ENCODE results near the gene ESPL1. TPM values are rescaled to one million over a fixed set of nuclear protein-coding genes. Genes with fewer than 3 reads are reported as not detected.

The ESPL1 gene
- total RNA-seq, 1 experiment from 2014 or later: 54.6 TPM

GRCh38 chr12:53227836-53228235 lies 40.3 kb upstream of the ESPL1 start:
- no peaks in the 10 kb centered on the region; the same call in 1 of the 2 replicates for H3K36me3 ChIP-seq (ENCODE audit: control insufficient read depth, insufficient read depth, low read length)
- no peaks in the 10 kb centered on the region for H3K9me3 ChIP-seq (ENCODE audit: control insufficient read depth, insufficient read depth, low read depth, low read length)
- no TSS peak for BruUV-seq (replicated peaks)
- no peak overlapping the region for H3K27ac ChIP-seq (ENCODE audit: low read length)
- H3K4me1 ChIP-seq (ENCODE audit: control insufficient read depth, insufficient read depth, low read length): peaks cover 35% of the 10 kb centered on the region
- intact Hi-C loops (cut with micrococcal nuclease; ENCODE audit: unreplicated experiment): no loop called here
- ChIA-PET CTCF (no interaction called here), POLR2A (no interaction called here)
- in situ Hi-C loops (cut with HindIII; ENCODE audit: low pct_unique_long_range_greater_than_20kb, low sequenced_read_pairs): no loop called here
- DNase-seq (ENCODE audit: low read depth, low spot score) (no peak), ATAC-seq (no peak)
- H3K4me3 ChIP-seq (ENCODE audit: low read depth in 2 of 2, low read length in 2 of 2): no peak overlapping the region
- no peak for TF ChIP-seq POLR2AphosphoS5 (IDR thresholded peaks at IDR 0.05; ENCODE audit: low read depth, low read length)
- no peak for TF ChIP-seq TCF7L2 (IDR thresholded peaks at IDR 0.05; ENCODE audit: low read depth, low read length)
- no peak for TF ChIP-seq SIN3A (IDR thresholded peaks at IDR 0.05; ENCODE audit: borderline replicate concordance, insufficient read depth, low read depth, low read length)
- no peak for TF ChIP-seq CTCF (IDR thresholded peaks at IDR 0.05)
- TF ChIP-seq REST (IDR thresholded peaks at IDR 0.05; ENCODE audit: insufficient read depth in 1 of 2, low read depth in 2 of 2, low read length in 1 of 2): no peak
- H3K27me3 ChIP-seq (ENCODE audit: control insufficient read depth, insufficient read depth, low read length): no peaks in the 10 kb centered on the region

- intact Hi-C loops (cut with micrococcal nuclease; ENCODE audit: unreplicated experiment): no loop called here
- POLR2A ChIA-PET: no interaction called here
- DNase-seq (ENCODE audit: low read depth, low spot score) (no peak), ATAC-seq (no peak)
- Histone ChIP-seq H3K4me1 (ENCODE audit: control insufficient read depth, insufficient read depth, low read length) (peaks cover 31% of the 10 kb centered on the region), H3K27me3 (ENCODE audit: control insufficient read depth, insufficient read depth, low read length) (no peaks in the 10 kb centered on the region), H3K27ac (ENCODE audit: low read length) (no peak overlapping the region; the same call in 1 of the 2 replicates), H3K4me3 (ENCODE audit: low read depth in 2 of 2, low read length in 2 of 2) (no peak overlapping the region), H3K36me3 (ENCODE audit: control insufficient read depth, insufficient read depth, low read length) (no peaks in the 10 kb centered on the region; the same call in 1 of the 2 replicates), H3K9me3 (ENCODE audit: control insufficient read depth, insufficient read depth, low read depth, low read length) (no peaks in the 10 kb centered on the region)
- TF ChIP-seq TCF7L2 (IDR thresholded peaks at IDR 0.05; ENCODE audit: low read depth, low read length) (no peak), REST (IDR thresholded peaks at IDR 0.05; ENCODE audit: insufficient read depth in 1 of 2, low read depth in 2 of 2, low read length in 1 of 2) (no peak), POLR2AphosphoS5 (IDR thresholded peaks at IDR 0.05; ENCODE audit: low read depth, low read length) (no peak), SIN3A (IDR thresholded peaks at IDR 0.05; ENCODE audit: borderline replicate concordance, insufficient read depth, low read depth, low read length) (no peak), CTCF (IDR thresholded peaks at IDR 0.05) (no peak)
- no TSS peak for BruUV-seq (replicated peaks)
- CTCF ChIA-PET: no interaction called here
- in situ Hi-C loops (cut with HindIII; ENCODE audit: low pct_unique_long_range_greater_than_20kb, low sequenced_read_pairs): no loop called here
Observed at GRCh38 chr12:53229454-53229853, 38.6 kb upstream of the ESPL1 start.

Data from Panc1 (cell line).